A673 (cell line): ENCODE data around the gene PLA2G4A.

Source experiments
- CTCF ChIP-seq: fragments of 300-800, 200-600 bp; sonication (generic); conservative IDR thresholded peaks from 2 replicates; pipeline ENCODE4 v1.5.1; 2017; ENCODE audit warnings: low read depth, mild to moderate bottlenecking, antibody characterized with exemption, low read length, moderate library complexity, mixed read lengths
- EZH2 ChIP-seq: fragments of 200-600 bp; sonication (generic); IDR thresholded peaks from 2 replicates; pipeline ENCODE4 v1.6.1; 2017; ENCODE audit warnings: borderline replicate concordance, low read depth, mild to moderate bottlenecking, mixed read lengths, antibody characterized with exemption, low read length; ENCODE audit not compliant: poor library complexity, severe bottlenecking

- TF ChIP-seq EZH2: no peak
- TF ChIP-seq CTCF: no peak
Observed at GRCh38 chr1:186843931-186844330, 15.2 kb downstream of the PLA2G4A start.
